ENCODE results near the gene PDLIM4.

GRCh38 chr5:132277256-132277655 lies 19.8 kb downstream of the PDLIM4 start:
- no peak for TF ChIP-seq EP300 (IDR thresholded peaks at IDR 0.05)
- no peak for TF ChIP-seq MAZ (IDR thresholded peaks at IDR 0.05; ENCODE audit: borderline replicate concordance, low read depth, low read length)

Data from A549 (cell line).